T1000 (cell line): ENCODE data around the gene DYNLT1.
"Not testable (repeated sequence)": the region's sequence is repeated elsewhere in the genome, so short reads cannot be mapped to it uniquely, and the experiment has no call there.

ENCODE experiments used
- DNase-seq: peaks from one replicate; lab custom pipeline; 2025; ENCODE audit warnings: mixed read lengths; lab: John Stamatoyannopoulos, UW

The DYNLT1 gene

GRCh38 chr6:158640519-158640918 lies 4.0 kb downstream of the DYNLT1 start:
- DNase-seq: no peak

GRCh38 chr6:158639056-158639455 lies 5.5 kb downstream of the DYNLT1 start:
- no peak for DNase-seq

GRCh38 chr6:158638324-158638854 lies 6.2 kb downstream of the DYNLT1 start:
- DNase-seq: no peak

- no peak for DNase-seq
These were observed 7.8 kb downstream of the DYNLT1 start for GRCh38 chr6:158636778-158637177.

GRCh38 chr6:158635427-158636073 lies 9.0 kb downstream of the DYNLT1 start:
- DNase-seq: no peak

GRCh38 chr6:158634695-158635426 lies 9.7 kb downstream of the DYNLT1 start:
- no peak for DNase-seq

GRCh38 chr6:158633127-158633526 lies 11.4 kb downstream of the DYNLT1 start:
- DNase-seq: no peak

- DNase-seq: not testable (repeated sequence)
These were observed 11.9 kb downstream of the DYNLT1 start for GRCh38 chr6:158632538-158633119.

- DNase-seq: no peak
These were observed 12.6 kb downstream of the DYNLT1 start for GRCh38 chr6:158631678-158632537.

- DNase-seq: no peak
These were observed 13.5 kb downstream of the DYNLT1 start for GRCh38 chr6:158630938-158631616.

- no peak for DNase-seq
These were observed 14.9 kb downstream of the DYNLT1 start for GRCh38 chr6:158629367-158630221.

- DNase-seq: no peak
These were observed 16.0 kb downstream of the DYNLT1 start for GRCh38 chr6:158628542-158628941.

- no peak for DNase-seq
These were observed 16.7 kb downstream of the DYNLT1 start for GRCh38 chr6:158627940-158628211.

- no peak for DNase-seq
These were observed 17.2 kb downstream of the DYNLT1 start for GRCh38 chr6:158627168-158627939.

- no peak for DNase-seq
These were observed 18.0 kb downstream of the DYNLT1 start for GRCh38 chr6:158626360-158627167.

GRCh38 chr6:158625881-158626305 lies 18.6 kb downstream of the DYNLT1 start:
- DNase-seq: no peak

- DNase-seq: no peak
These were observed 19.6 kb downstream of the DYNLT1 start for GRCh38 chr6:158624684-158625682.
